Suppressor macrophage (primary cell): Measurements from ENCODE around the gene BRAT1.

Source experiments
- DNase-seq, 4 experiments: peaks; one replicate each; pipeline ENCODE4 v3.0.0-alpha.2; 2020 to 2022

BRAT1 gene

GRCh38 chr7:2510130-2510776 lies 45.1 kb downstream of the BRAT1 start:
- no peak for DNase-seq

GRCh38 chr7:2509298-2509906 lies 45.9 kb downstream of the BRAT1 start:
- no peak for DNase-seq

- DNase-seq: peak; percentile 79 to 88 (median 84)
Measured at GRCh38 chr7:2508327-2509215, 46.8 kb downstream of the BRAT1 start.

GRCh38 chr7:2507917-2508306 lies 47.4 kb downstream of the BRAT1 start:
- DNase-seq: no peak

GRCh38 chr7:2507208-2507916 lies 48.0 kb downstream of the BRAT1 start:
- DNase-seq: no peak

- DNase-seq: no peak
Measured at GRCh38 chr7:2505401-2505800, 49.9 kb downstream of the BRAT1 start.

GRCh38 chr7:2504889-2505375 lies 50.4 kb downstream of the BRAT1 start:
- DNase-seq: no peak

- no peak for DNase-seq
Measured at GRCh38 chr7:2504128-2504888, 51.0 kb downstream of the BRAT1 start.

GRCh38 chr7:2503056-2503941 lies 52.0 kb downstream of the BRAT1 start:
- no peak for DNase-seq

- no peak for DNase-seq
Measured at GRCh38 chr7:2502647-2502966, 52.7 kb downstream of the BRAT1 start.

- DNase-seq: no peak
Measured at GRCh38 chr7:2501947-2502646, 53.2 kb downstream of the BRAT1 start.

- DNase-seq: no peak
Measured at GRCh38 chr7:2500701-2501100, 54.6 kb downstream of the BRAT1 start.

GRCh38 chr7:2499719-2500430 lies 55.4 kb downstream of the BRAT1 start:
- DNase-seq: no peak

- DNase-seq: no peak
Measured at GRCh38 chr7:2499181-2499580, 56.1 kb downstream of the BRAT1 start.

- DNase-seq: no peak
Measured at GRCh38 chr7:2498708-2499107, 56.6 kb downstream of the BRAT1 start.

GRCh38 chr7:2497500-2498336 lies 57.6 kb downstream of the BRAT1 start:
- no peak for DNase-seq

GRCh38 chr7:2497065-2497464 lies 58.3 kb downstream of the BRAT1 start:
- DNase-seq: no peak

- no peak for DNase-seq
Measured at GRCh38 chr7:2496375-2496774, 58.9 kb downstream of the BRAT1 start.
